Hepatocyte (in vitro differentiated cells): ENCODE results near the gene NT5C2.

Experiments used
- EZH2phosphoT487 ChIP-seq: fragments of 200-600 bp; sonication (generic); IDR thresholded peaks from one replicate; pipeline ENCODE4 v1.6.1; 2018; ENCODE audit warnings: antibody characterized with exemption, mild to moderate bottlenecking, low read depth, moderate library complexity; ENCODE audit not compliant: unreplicated experiment, severe bottlenecking
- TF ChIP-seq, protein P1 (sequence below): fragments of 200-600 bp; sonication (generic); IDR thresholded peaks from 2 replicates; pipeline ENCODE4 v1.5.1; 2016; ENCODE audit warnings: antibody characterized with exemption, mild to moderate bottlenecking; ENCODE audit not compliant: poor library complexity

DNA sequence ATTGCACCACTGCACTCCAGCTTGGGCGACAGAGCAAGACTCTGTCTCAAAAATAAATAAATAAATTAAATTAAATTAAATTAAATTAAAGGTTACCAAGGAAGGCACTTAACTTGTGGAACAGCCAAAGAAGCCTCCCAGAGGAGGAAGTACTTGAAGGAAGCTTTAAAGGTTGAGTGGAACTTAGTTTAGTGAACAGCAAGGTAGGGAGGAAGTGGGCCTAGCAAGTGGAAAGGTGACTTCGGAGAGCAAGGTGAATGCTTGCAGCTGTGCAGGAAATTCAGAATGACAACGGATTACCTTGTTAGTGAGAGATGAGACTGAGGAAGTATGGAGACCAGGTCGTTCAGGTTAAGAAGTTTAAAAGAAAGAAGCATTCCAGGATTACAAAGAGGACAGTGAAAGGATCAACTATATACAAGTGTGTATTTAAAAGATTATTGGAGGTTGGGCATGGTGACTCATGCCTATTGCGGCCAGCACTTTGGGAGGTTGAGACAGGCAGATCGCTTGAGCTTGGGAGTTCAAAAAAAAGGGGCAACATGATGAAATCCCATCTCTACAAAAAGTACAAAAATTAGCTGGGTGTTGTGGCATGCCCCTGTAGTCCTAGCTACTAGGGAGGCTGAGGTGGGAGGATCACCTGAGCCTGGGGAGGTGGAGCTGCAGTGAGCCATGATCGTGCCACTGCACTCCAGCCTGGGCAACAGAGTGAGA lies 39.9 kb upstream of the NT5C2 start:
- TF ChIP-seq EZH2phosphoT487, result no peak
- TF ChIP-seq, protein P1, sequence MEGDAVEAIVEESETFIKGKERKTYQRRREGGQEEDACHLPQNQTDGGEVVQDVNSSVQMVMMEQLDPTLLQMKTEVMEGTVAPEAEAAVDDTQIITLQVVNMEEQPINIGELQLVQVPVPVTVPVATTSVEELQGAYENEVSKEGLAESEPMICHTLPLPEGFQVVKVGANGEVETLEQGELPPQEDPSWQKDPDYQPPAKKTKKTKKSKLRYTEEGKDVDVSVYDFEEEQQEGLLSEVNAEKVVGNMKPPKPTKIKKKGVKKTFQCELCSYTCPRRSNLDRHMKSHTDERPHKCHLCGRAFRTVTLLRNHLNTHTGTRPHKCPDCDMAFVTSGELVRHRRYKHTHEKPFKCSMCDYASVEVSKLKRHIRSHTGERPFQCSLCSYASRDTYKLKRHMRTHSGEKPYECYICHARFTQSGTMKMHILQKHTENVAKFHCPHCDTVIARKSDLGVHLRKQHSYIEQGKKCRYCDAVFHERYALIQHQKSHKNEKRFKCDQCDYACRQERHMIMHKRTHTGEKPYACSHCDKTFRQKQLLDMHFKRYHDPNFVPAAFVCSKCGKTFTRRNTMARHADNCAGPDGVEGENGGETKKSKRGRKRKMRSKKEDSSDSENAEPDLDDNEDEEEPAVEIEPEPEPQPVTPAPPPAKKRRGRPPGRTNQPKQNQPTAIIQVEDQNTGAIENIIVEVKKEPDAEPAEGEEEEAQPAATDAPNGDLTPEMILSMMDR, result no peak
